NB4 (cell line): ENCODE data around the gene GPR39.

Experiments
- DNase-seq: peaks from one replicate; pipeline ENCODE4 v3.0.0; 2010; ENCODE audit warnings: low read depth
- H3K4me3 ChIP-seq: one replicate; pipeline ENCODE4 v1.5.1; 2011; ENCODE audit warnings: mild to moderate bottlenecking, low read depth, low read length, moderate library complexity
- MYC ChIP-seq: IDR thresholded peaks from 2 replicates; pipeline ENCODE4 v1.6.1; 2011; ENCODE audit warnings: low read depth, low read length
- POLR2A ChIP-seq: IDR thresholded peaks from 2 replicates; pipeline ENCODE4 v1.6.1; 2011; ENCODE audit warnings: mild to moderate bottlenecking; ENCODE audit not compliant: insufficient read length; ENCODE audit errors: extremely low read depth
- TF ChIP-seq, protein P1 (sequence below): IDR thresholded peaks from one replicate; pipeline ENCODE4 v1.5.1; 2012; ENCODE audit warnings: low read depth, low read length
- TF ChIP-seq, protein P2 (sequence below): IDR thresholded peaks from 2 replicates; pipeline ENCODE4 v1.6.1; 2011; ENCODE audit warnings: low read depth, low read length

GPR39 gene

DNA sequence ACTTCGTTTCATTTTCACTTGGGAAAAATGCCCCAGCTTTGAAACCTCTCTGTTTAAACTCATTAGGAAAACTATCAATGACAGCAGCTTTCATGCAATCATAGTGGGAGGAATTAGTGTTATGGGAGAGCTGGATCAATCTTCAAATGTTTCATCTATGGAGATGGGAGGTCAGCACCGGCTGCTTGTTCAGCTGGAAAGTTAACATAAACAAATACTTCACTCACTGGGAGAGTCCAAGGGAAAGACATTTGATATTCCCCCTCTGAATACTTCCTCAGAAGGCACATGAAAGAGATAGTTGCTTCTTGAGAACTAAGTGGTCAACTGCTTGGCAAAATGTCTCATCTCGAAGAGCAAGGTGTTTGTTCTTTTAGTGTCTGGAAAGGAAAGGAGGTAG lies 246.1 kb downstream of the GPR39 start:
- no peak overlapping the region for H3K4me3 ChIP-seq
- TF ChIP-seq MYC (no peak), POLR2A (no peak)
- TF ChIP-seq, protein P1, sequence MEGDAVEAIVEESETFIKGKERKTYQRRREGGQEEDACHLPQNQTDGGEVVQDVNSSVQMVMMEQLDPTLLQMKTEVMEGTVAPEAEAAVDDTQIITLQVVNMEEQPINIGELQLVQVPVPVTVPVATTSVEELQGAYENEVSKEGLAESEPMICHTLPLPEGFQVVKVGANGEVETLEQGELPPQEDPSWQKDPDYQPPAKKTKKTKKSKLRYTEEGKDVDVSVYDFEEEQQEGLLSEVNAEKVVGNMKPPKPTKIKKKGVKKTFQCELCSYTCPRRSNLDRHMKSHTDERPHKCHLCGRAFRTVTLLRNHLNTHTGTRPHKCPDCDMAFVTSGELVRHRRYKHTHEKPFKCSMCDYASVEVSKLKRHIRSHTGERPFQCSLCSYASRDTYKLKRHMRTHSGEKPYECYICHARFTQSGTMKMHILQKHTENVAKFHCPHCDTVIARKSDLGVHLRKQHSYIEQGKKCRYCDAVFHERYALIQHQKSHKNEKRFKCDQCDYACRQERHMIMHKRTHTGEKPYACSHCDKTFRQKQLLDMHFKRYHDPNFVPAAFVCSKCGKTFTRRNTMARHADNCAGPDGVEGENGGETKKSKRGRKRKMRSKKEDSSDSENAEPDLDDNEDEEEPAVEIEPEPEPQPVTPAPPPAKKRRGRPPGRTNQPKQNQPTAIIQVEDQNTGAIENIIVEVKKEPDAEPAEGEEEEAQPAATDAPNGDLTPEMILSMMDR, result no peak
- TF ChIP-seq, protein P2, sequence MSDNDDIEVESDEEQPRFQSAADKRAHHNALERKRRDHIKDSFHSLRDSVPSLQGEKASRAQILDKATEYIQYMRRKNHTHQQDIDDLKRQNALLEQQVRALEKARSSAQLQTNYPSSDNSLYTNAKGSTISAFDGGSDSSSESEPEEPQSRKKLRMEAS, result no peak
- no peak for DNase-seq

DNA sequence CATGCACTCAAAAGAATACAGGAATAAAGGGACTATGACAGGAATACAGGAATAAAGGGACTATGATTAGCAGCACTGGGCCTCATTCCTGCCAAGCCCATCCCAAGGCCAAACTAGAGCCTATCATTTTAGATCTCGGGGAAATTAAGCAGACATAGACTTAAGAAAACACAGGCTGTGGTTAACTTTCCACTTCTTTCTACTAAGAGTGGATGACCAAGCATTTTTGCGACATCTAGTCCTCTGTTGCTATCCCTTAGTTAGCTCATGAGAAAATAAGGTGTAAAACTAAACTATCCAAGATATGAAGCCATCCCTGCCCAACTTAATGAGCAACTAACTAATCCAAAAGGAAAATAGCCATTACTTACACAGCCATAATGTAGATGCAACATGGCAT lies 247.5 kb downstream of the GPR39 start:
- TF ChIP-seq POLR2A, result no peak
- TF ChIP-seq, protein P1, result no peak
- TF ChIP-seq, protein P2, result no peak
- no peak for TF ChIP-seq MYC
- no peak for DNase-seq
- H3K4me3 ChIP-seq, result no peak overlapping the region

DNA sequence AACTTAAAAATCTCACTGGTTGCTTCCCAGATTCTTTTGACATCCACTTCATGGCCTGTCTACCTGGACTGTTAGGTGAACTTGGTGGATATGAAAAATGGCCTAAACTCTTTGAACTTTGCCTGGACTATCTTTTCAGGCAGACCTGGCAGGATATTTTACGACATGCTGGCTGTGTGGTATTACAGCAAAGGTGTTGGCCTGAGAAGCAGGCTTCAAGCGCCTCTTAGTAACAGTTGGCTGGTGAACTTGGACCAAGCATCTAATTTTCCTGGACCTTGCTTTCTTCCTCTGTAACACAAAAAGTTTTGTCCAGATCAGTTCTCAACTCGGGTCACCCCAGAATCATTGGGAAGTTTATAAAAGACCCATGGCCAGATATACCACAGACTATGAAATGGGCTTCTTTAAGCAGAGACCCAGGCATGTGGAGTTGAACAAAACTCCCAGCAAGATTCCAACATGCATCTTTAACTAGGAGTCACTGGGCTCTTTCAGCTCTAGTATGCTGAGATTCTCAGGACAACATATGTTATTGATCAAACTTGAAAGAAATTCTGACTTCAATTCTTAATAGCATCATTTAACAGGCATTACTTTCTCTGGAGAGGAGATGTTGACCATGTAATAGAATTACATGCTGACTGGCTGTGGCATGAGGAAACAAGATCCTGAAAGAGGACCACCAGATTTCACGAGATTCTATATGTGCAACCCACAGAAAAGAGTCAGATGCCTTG lies 249.0 kb downstream of the GPR39 start:
- H3K4me3 ChIP-seq, result no peak overlapping the region
- no peak for DNase-seq
- no peak for TF ChIP-seq MYC
- TF ChIP-seq, protein P2, result no peak
- TF ChIP-seq, protein P1, result no peak

DNA sequence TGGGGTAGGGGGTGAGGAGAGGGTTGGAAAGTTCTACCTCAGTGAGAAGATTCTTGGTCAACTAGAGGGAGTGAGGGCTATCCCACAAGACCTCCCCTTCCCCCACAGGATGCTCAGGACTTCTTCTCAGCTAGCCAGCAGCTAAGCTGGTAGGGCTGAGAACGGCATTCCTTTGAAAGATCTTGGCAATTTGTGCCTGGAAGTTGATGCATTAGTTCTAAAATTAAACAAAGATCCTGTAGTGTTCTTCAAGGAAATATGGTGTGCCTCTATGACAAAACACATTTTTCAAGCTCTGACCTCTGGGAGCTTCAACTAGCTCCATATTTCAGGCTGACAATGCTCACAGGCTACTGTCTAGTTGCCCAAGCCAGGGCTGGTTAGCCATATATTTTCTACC lies 251.1 kb downstream of the GPR39 start:
- no peak overlapping the region for H3K4me3 ChIP-seq
- TF ChIP-seq, protein P1, result no peak
- TF ChIP-seq POLR2A, result no peak
- TF ChIP-seq MYC, result no peak
- TF ChIP-seq, protein P2, result no peak
- no peak for DNase-seq

DNA sequence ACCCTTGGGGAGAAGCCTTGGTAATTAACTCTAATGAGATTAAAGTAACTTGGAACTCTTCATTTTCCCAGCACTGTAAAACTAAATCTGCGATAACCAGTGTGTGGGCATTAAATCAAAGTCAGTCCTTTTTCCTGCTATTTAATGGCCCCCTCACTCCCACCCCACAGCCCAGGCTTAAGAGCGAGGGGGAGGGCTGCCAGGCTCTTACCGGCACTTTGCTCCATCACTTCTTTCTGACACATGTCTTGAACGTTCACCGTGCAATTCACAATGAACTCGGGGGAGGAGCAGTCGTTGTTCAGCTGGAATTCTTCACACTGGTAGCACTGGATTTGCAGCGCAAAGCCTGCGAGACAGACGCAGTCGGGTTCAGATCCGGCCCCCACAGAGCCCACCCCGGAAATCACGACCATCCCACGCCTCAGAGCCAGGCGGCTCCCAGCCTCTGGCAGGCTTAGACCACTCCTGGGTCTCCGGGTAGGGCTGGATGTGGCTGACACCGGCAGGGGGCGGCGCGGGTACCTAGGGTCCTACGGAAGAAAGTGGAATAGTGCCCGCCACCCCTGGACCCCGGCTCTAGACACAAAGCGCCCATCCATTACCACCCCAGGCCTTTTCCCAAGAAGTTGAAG lies 251.7 kb downstream of the GPR39 start:
- no peak for DNase-seq
- TF ChIP-seq, protein P2, result no peak
- TF ChIP-seq MYC (no peak), POLR2A (no peak)
- TF ChIP-seq, protein P1, result no peak
- H3K4me3 ChIP-seq, result no peak overlapping the region
